Measurements from ENCODE around the gene GPR137.
"Not testable (repeated sequence)": the region's sequence is repeated elsewhere in the genome, so short reads cannot be mapped to it uniquely, and the experiment has no call there.

GPR137 gene

GRCh38 chr11:64299847-64300648, 14.4 kb downstream of the GPR137 start, which contains the start of gene CATSPERZ:
TSS of gene CATSPERZ (plus strand) at chr11:64300358. CDS start at chr11:64300411, 53 bp downstream.
- in situ Hi-C loops (cut with MboI; ENCODE audit: low sequenced_read_pairs), result no loop called here

GRCh38 chr11:64303109-64304031, 17.7 kb downstream of the GPR137 start:
- in situ Hi-C loops (cut with MboI; ENCODE audit: low sequenced_read_pairs), result no loop called here

- in situ Hi-C loops (cut with MboI; ENCODE audit: low sequenced_read_pairs), result no loop called here
These were observed 18.3 kb downstream of the GPR137 start for GRCh38 chr11:64304032-64304315.

GRCh38 chr11:64304316-64305072, 18.8 kb downstream of the GPR137 start:
- in situ Hi-C loops (cut with MboI; ENCODE audit: low sequenced_read_pairs), result no loop called here

DNA sequence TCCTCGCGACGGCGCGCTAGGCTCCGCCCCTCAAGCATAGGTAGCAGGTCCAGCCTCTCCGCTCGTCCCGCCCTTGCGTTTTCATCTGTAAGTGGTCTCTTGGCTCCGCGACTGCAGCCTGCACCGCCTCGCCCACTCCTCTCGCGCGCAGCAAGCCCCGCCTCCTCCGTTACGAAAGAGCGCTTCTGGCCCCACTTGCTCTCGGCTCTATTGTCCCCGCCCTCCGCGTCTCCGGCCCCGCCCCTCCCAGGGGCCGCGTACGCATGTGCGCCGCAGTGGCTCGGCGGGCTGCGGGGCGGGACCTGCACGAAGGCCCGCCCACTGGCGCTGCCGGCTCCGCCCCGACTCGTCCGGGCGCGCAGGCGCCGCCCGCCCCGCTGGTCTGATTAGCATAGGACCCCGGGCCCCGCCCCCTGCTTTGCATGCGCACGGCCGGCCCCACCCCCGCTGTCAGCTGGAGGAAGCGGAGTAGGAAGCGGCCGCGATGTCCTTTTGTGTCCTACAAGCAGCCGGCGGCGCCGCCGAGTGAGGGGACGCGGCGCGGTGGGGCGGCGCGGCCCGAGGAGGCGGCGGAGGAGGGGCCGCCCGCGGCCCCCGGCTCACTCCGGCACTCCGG, 19.5 kb downstream of the GPR137 start, which contains the start of gene ESRRA:
Gene ESRRA, plus strand, starts transcription at position 450 of the 616 bp plus-strand sequence. CDS start 1,656 bp downstream, outside the sequence.
- in situ Hi-C loops (cut with MboI; ENCODE audit: low sequenced_read_pairs), result no loop called here

GRCh38 chr11:64305691-64306562, 20.3 kb downstream of the GPR137 start:
- in situ Hi-C loops (cut with MboI; ENCODE audit: low sequenced_read_pairs), result no loop called here

GRCh38 chr11:64306563-64306875, 20.9 kb downstream of the GPR137 start:
- in situ Hi-C loops (cut with MboI; ENCODE audit: low sequenced_read_pairs), result no loop called here

- in situ Hi-C loops (cut with MboI; ENCODE audit: low sequenced_read_pairs), result no loop called here
These were observed 21.4 kb downstream of the GPR137 start for GRCh38 chr11:64306876-64307622.

GRCh38 chr11:64307795-64308194, 22.1 kb downstream of the GPR137 start:
- in situ Hi-C loops (cut with MboI; ENCODE audit: low sequenced_read_pairs), result not testable (repeated sequence)

GRCh38 chr11:64312947-64313346, 27.3 kb downstream of the GPR137 start:
- in situ Hi-C loops (cut with MboI; ENCODE audit: low sequenced_read_pairs), result no loop called here

- in situ Hi-C loops (cut with MboI; ENCODE audit: low sequenced_read_pairs), result no loop called here
These were observed 28.0 kb downstream of the GPR137 start for GRCh38 chr11:64313491-64314145.

GRCh38 chr11:64314146-64314804, 28.6 kb downstream of the GPR137 start:
- in situ Hi-C loops (cut with MboI; ENCODE audit: low sequenced_read_pairs), result no loop called here

DNA sequence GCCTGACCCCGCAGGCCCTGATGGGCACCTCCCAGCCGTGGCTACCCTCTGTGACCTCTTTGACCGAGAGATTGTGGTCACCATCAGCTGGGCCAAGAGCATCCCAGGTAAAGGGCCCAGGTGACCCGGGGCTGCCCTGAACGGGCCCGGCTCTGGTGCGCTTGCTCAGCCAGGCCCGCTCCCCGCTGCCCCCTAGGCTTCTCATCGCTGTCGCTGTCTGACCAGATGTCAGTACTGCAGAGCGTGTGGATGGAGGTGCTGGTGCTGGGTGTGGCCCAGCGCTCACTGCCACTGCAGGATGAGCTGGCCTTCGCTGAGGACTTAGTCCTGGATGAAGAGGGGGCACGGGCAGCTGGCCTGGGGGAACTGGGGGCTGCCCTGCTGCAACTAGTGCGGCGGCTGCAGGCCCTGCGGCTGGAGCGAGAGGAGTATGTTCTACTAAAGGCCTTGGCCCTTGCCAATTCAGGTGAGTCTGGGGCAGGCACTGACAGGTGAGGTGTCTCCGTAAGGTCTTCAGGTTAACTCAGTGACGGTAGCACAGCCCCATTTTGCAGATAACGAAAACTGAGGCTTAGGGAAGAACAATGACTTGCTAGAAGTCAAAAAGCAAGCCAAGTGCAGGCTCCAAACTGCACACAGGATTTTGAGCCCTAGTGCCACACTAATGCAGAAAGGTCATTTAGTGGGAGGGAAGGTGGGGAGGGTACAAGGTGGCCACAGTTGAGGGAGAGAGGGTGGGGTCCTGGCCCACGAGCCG, 29.3 kb downstream of the GPR137 start:
- in situ Hi-C loops (cut with MboI; ENCODE audit: low sequenced_read_pairs), result no loop called here

GRCh38 chr11:64315667-64316526, 30.2 kb downstream of the GPR137 start:
- in situ Hi-C loops (cut with MboI; ENCODE audit: low sequenced_read_pairs), result not testable (repeated sequence)

DNA sequence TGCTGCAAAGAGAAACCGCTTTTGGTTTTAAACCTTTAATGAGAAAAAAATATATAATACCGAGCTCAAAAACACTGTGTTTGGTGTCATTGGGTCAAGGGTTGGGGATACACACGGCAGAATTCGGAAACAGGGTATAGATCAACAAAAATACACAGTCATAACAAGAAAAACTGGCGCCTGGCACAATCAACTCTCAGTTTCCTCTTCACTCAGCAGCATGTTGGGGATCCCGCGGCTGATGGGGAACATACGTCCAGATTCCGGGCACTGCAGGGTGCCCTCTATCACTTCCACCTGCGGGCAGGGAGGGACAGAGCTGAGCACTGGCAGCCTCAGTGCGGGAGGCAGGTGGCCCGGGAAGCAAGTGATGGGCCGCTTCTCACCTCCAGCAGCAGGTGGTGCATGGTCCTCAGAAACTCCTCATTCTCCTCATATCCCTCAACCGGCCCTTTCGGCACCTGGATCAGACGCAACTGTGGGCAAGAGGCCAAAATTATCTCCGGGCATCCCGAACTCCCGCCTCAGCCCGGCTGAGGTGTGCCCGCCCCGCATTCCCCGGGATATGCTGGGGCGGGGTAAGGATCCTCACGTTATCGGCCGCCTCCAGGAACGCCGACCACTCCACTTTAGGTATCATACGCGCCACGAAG, 31.1 kb downstream of the GPR137 start:
- in situ Hi-C loops (cut with MboI; ENCODE audit: low sequenced_read_pairs), result no loop called here

All from HL-60/S4 treated with phorbol 12-myristate 13-acetate at 8.2 ng/mL for 4 days and 3 days (cell line).